ENCODE data around the gene CDYL2. TPM values are rescaled to one million over a fixed set of nuclear protein-coding genes. Genes with fewer than 3 reads are reported as not detected.
"Not testable (repeated sequence)": the region's sequence is repeated elsewhere in the genome, so short reads cannot be mapped to it uniquely, and the experiment has no call there.

The CDYL2 gene
- total RNA-seq, 2 donors from 2014 or later, result 9.9 to 12.8 TPM

- Mint-ChIP-seq H3K27ac (no peak overlapping the region), H3K36me3 (ENCODE audit: low read depth) (no peaks in the 10 kb centered on the region), H3K4me3 (no peak overlapping the region), H3K27me3 (ENCODE audit: insufficient read depth) (peaks cover 2% of the 10 kb centered on the region), H3K9me3 (peaks cover 14% of the 10 kb centered on the region), H3K4me1 (peaks cover 27% of the 10 kb centered on the region)
- H3K4me3 ChIP-seq (ENCODE audit: low read length), result no peak overlapping the region
- no peak for DNase-seq
- TF ChIP-seq, protein P1, sequence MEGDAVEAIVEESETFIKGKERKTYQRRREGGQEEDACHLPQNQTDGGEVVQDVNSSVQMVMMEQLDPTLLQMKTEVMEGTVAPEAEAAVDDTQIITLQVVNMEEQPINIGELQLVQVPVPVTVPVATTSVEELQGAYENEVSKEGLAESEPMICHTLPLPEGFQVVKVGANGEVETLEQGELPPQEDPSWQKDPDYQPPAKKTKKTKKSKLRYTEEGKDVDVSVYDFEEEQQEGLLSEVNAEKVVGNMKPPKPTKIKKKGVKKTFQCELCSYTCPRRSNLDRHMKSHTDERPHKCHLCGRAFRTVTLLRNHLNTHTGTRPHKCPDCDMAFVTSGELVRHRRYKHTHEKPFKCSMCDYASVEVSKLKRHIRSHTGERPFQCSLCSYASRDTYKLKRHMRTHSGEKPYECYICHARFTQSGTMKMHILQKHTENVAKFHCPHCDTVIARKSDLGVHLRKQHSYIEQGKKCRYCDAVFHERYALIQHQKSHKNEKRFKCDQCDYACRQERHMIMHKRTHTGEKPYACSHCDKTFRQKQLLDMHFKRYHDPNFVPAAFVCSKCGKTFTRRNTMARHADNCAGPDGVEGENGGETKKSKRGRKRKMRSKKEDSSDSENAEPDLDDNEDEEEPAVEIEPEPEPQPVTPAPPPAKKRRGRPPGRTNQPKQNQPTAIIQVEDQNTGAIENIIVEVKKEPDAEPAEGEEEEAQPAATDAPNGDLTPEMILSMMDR (conservative IDR thresholded peaks at IDR 0.05), result no peak
- H3K9me3 ChIP-seq (ENCODE audit: control insufficient read depth, low read length), result peaks cover 15% of the 10 kb centered on the region
- 89 to 91% methylated on average over 6 to 9 of the region's 9 CpGs for WGBS, 2 experiments (ENCODE audit: insufficient coverage in 1 of 2, insufficient read length in 1 of 2)
- H3K27me3 ChIP-seq (ENCODE audit: control insufficient read depth, insufficient read depth, low read length, poor library complexity, severe bottlenecking), result no peaks in the 10 kb centered on the region
- H3K36me3 ChIP-seq (ENCODE audit: control insufficient read depth, insufficient read depth, low read length), result no peaks in the 10 kb centered on the region
- H3K27ac ChIP-seq (ENCODE audit: low read depth, low read length), result no peak overlapping the region
- no peak overlapping the region for H3K9ac ChIP-seq (ENCODE audit: extremely low read depth, low read length, poor library complexity, severe bottlenecking)
- H3K4me1 ChIP-seq (ENCODE audit: control insufficient read depth, insufficient read depth, low read length), result no peaks in the 10 kb centered on the region
Observed at GRCh38 chr16:80655751-80656150, 148.6 kb downstream of the CDYL2 start.

DNA sequence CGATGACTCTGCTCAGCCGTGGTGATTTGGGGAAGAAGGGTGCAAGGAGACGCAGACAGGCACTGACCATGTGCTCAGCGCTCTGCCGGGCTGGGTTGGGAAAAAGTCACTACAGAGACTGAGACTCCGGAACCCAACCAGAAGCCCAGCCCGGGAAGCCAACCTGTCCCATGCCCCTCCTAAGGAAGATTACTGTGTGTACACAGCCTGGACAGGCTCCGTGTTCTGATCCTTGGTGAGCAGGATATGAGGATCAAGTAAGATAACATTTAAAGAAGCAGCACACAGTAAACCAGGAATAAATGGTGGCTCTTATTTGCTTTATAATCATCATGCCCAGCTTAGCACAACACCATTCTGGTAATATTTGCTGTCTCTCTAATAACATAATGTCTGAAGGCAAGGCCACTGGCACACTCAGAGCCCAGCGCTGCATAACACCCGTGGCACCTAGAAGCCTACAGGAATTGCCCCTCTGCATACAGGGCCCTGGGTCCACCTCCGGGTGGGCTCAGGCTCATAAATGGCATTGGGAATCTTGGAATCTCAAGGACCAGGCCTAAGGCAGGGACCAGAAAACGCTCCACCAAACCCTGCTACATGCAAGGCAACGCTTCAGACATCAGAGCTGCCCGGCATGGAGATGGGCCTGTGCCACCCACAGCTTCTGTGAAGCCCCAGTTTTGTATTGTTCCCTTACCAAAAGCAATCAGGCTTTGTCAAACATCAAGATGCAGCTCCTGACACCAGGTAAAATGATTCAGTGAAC lies 150.1 kb downstream of the CDYL2 start:
- Mint-ChIP-seq H3K27ac (no peak overlapping the region), H3K27me3 (ENCODE audit: insufficient read depth) (no peaks in the 10 kb centered on the region), H3K9me3 (peaks cover 7% of the 10 kb centered on the region), H3K4me1 (peaks cover 27% of the 10 kb centered on the region), H3K4me3 (no peak overlapping the region), H3K36me3 (ENCODE audit: low read depth) (no peaks in the 10 kb centered on the region)
- H3K27me3 ChIP-seq (ENCODE audit: control insufficient read depth, insufficient read depth, low read length, poor library complexity, severe bottlenecking), result no peaks in the 10 kb centered on the region
- WGBS, 2 experiments (ENCODE audit: insufficient coverage in 1 of 2, insufficient read length in 1 of 2), result 84 to 92% methylated on average over 7 to 14 of the region's 14 CpGs
- no peak overlapping the region for H3K9ac ChIP-seq (ENCODE audit: extremely low read depth, low read length, poor library complexity, severe bottlenecking)
- TF ChIP-seq, protein P1 (conservative IDR thresholded peaks at IDR 0.05), result no peak
- no peaks in the 10 kb centered on the region for H3K4me1 ChIP-seq (ENCODE audit: control insufficient read depth, insufficient read depth, low read length)
- no peak overlapping the region for H3K4me3 ChIP-seq (ENCODE audit: low read length)
- peaks cover 4% of the 10 kb centered on the region for H3K9me3 ChIP-seq (ENCODE audit: control insufficient read depth, low read length)
- no peak for DNase-seq
- no peak overlapping the region for H3K27ac ChIP-seq (ENCODE audit: low read depth, low read length)
- no peaks in the 10 kb centered on the region for H3K36me3 ChIP-seq (ENCODE audit: control insufficient read depth, insufficient read depth, low read length)

GRCh38 chr16:80652441-80652840 lies 152.0 kb downstream of the CDYL2 start:
- H3K4me1 ChIP-seq (ENCODE audit: control insufficient read depth, insufficient read depth, low read length), result no peaks in the 10 kb centered on the region
- no peak for DNase-seq
- Mint-ChIP-seq H3K4me1 (peaks cover 27% of the 10 kb centered on the region), H3K9me3 (peaks cover 10% of the 10 kb centered on the region), H3K27me3 (ENCODE audit: insufficient read depth) (no peaks in the 10 kb centered on the region), H3K27ac (no peak overlapping the region), H3K4me3 (no peak overlapping the region), H3K36me3 (ENCODE audit: low read depth) (no peaks in the 10 kb centered on the region)
- no peaks in the 10 kb centered on the region for H3K9me3 ChIP-seq (ENCODE audit: control insufficient read depth, low read length)
- 92 to 94% methylated on average over 4 to 5 of the region's 5 CpGs for WGBS, 2 experiments (ENCODE audit: insufficient coverage in 1 of 2, insufficient read length in 1 of 2)
- TF ChIP-seq, protein P1 (conservative IDR thresholded peaks at IDR 0.05), result no peak
- H3K4me3 ChIP-seq (ENCODE audit: low read length), result no peak overlapping the region
- no peak overlapping the region for H3K9ac ChIP-seq (ENCODE audit: extremely low read depth, low read length, poor library complexity, severe bottlenecking)
- no peaks in the 10 kb centered on the region for H3K27me3 ChIP-seq (ENCODE audit: control insufficient read depth, insufficient read depth, low read length, poor library complexity, severe bottlenecking)
- no peaks in the 10 kb centered on the region for H3K36me3 ChIP-seq (ENCODE audit: control insufficient read depth, insufficient read depth, low read length)
- no peak overlapping the region for H3K27ac ChIP-seq (ENCODE audit: low read depth, low read length)

DNA sequence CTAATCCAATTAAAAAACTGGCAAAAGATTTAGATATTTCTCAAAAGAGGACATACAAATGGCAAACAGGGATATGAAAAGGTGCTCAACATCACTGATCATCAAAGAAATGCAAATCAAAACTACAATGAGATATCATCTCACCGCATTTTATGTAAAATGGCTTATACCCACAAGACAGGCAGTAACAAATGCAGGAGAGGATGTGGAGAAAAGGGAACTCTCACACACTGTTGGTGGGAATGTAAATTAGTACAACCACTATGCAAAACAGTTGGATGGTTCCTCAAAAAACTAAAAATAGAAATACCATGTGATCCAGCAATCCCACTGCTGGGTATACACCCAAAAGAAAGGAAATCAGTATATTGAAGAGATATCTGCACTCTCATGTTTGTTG lies 154.1 kb downstream of the CDYL2 start:
- WGBS, 2 experiments (ENCODE audit: insufficient coverage in 1 of 2, insufficient read length in 1 of 2), result 67% methylated on average over 1 of the region's 1 CpG; no CpG with 5 or more reads in 1 of the 2 experiments
- peaks cover 17% of the 10 kb centered on the region for H3K9me3 Mint-ChIP-seq
- DNase-seq; H3K36me3 Mint-ChIP-seq (ENCODE audit: low read depth); H3K27me3 ChIP-seq (ENCODE audit: control insufficient read depth, insufficient read depth, low read length, poor library complexity, severe bottlenecking); H3K4me1 ChIP-seq (ENCODE audit: control insufficient read depth, insufficient read depth, low read length); H3K27me3 Mint-ChIP-seq (ENCODE audit: insufficient read depth); H3K4me3 ChIP-seq (ENCODE audit: low read length); H3K9me3 ChIP-seq (ENCODE audit: control insufficient read depth, low read length); H3K36me3 ChIP-seq (ENCODE audit: control insufficient read depth, insufficient read depth, low read length); H3K27ac ChIP-seq (ENCODE audit: low read depth, low read length); H3K27ac Mint-ChIP-seq; H3K4me3 Mint-ChIP-seq; H3K9ac ChIP-seq (ENCODE audit: extremely low read depth, low read length, poor library complexity, severe bottlenecking): not testable (repeated sequence)
- peaks cover 11% of the 10 kb centered on the region for H3K4me1 Mint-ChIP-seq

Measured in endodermal cell (in vitro differentiated cells).